Measurements from ENCODE around the gene CIITA.
"Not testable (repeated sequence)": the region's sequence is repeated elsewhere in the genome, so short reads cannot be mapped to it uniquely, and the experiment has no call there.

Gene CIITA, protein sequence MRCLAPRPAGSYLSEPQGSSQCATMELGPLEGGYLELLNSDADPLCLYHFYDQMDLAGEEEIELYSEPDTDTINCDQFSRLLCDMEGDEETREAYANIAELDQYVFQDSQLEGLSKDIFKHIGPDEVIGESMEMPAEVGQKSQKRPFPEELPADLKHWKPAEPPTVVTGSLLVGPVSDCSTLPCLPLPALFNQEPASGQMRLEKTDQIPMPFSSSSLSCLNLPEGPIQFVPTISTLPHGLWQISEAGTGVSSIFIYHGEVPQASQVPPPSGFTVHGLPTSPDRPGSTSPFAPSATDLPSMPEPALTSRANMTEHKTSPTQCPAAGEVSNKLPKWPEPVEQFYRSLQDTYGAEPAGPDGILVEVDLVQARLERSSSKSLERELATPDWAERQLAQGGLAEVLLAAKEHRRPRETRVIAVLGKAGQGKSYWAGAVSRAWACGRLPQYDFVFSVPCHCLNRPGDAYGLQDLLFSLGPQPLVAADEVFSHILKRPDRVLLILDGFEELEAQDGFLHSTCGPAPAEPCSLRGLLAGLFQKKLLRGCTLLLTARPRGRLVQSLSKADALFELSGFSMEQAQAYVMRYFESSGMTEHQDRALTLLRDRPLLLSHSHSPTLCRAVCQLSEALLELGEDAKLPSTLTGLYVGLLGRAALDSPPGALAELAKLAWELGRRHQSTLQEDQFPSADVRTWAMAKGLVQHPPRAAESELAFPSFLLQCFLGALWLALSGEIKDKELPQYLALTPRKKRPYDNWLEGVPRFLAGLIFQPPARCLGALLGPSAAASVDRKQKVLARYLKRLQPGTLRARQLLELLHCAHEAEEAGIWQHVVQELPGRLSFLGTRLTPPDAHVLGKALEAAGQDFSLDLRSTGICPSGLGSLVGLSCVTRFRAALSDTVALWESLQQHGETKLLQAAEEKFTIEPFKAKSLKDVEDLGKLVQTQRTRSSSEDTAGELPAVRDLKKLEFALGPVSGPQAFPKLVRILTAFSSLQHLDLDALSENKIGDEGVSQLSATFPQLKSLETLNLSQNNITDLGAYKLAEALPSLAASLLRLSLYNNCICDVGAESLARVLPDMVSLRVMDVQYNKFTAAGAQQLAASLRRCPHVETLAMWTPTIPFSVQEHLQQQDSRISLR

DNA sequence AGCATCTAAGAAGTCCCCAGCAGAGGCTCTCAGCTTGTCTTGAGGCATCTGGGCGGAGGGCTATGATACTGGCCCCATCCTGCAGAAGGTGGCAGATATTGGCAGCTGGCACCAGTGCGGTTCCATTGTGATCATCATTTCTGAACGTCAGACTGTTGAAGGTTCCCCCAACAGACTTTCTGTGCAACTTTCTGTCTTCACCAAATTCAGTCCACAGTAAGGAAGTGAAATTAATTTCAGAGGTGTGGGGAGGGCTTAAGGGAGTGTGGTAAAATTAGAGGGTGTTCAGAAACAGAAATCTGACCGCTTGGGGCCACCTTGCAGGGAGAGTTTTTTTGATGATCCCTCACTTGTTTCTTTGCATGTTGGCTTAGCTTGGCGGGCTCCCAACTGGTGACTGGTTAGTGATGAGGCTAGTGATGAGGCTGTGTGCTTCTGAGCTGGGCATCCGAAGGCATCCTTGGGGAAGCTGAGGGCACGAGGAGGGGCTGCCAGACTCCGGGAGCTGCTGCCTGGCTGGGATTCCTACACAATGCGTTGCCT, at the start of gene CIITA:
TSS of gene CIITA (plus strand) at position 404 of the 543 bp plus-strand sequence. CDS start at position 533, 129 bp downstream.
- DNase-seq: no peak

DNA sequence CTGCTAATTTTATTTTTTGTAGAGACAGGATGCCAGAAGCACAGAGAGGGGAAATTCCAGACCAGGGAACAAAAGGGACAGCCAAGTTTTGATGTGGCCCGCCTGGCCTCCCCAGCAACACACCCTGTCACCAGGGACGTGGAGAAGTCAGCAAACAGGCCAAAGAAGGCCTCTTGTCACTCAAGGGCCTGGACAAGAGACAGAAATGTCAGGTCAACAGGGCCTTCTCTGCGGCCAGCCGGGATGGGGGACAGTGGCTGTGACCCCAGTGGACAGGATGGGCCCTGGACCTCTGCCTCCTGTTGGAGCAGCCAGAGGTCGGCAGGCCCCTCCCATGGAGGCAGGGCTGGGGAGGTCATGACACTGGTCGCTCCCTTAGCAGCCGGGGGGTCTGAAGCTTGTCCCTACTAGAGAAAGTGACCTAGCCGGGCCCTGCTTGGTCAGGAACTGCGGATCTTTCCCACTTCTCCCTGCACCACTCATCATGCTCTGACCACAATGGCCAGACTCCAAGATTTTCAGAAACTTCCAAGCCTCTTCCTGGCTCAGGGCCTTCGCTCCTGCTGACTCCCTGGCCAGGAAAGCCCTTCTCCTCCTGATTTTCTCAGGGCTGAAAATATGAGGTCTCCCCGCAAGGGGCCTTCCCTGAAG, 49.2 kb upstream of the CIITA start:
- no peak for DNase-seq

DNA sequence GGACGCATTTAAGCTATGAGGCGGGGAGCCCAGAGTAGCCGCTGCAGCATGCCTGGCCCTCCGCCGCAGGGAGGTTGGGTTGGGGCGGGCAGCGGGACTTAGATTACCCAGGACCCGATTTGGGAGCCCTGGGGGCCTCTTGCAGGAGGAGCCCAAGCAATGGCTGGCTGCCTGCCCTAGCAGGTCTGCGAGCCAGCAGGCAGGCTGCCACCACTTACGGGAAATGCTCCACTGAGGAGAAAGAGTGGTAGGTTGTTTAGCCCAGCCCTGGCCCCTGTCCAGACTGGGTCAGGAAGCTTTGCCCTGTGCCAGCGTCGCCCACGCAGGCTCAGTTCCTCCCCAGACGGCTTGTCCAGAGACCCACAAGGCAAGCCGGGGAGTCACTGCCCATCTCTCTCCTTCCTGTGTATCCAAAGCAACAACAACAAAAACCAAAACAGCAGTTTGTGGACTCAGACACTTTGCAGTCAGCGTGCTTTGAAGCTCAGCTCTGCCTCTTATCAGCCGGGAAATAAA, 48.1 kb upstream of the CIITA start:
- no peak for DNase-seq

DNA sequence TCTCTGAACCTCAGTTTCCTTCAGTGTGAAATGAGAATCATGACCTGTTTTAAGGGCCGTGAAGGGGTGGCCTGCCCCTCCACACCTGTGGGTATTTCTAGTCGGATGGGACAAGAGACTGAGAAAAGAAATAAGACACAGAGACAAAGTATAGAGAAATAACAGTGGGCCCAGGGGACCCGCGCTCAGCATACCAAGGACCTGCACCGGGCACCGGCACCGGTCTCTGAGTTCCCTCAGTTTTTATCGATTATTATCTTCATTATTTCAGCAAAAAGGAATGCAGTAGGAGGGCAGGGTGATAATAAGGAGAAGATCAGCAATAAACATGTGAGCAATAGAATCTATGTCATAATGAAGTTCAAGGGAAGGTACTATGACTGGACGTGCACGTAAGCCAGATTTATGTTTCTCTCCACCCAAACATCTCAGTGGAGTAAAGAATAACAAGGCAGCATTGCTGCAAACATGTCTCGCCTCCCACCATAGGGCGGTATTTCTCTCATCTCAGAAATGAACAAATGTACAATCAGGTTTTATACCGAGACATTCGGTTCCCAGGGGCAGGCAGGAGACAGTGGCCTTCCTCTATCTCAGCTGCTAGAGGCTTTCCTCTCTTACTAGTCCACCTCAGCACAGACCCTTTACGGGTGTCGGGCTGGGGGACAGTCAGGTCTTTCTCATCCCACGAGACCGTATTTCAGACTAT, 47.5 kb upstream of the CIITA start:
- DNase-seq: not testable (repeated sequence)

DNA sequence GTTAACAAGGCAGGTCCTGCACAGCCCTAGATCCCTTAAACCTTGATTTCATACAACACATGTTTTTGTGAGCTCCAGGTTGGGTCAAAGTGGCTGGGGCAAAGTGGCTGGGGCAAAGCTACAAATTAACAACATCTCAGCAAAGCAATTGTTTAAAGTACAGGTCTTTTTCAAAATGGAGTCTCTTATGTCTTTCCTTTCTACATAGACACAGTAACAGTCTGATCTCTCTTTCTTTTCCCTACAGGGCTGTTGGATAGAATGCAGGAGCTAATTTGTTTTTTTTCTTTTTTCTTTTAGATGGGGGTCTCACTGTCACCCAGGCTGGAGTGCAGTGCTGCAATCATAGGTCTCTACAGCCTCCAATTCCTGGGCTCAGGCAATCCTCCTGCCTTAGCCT, 46.8 kb upstream of the CIITA start:
- not testable (repeated sequence) for DNase-seq

DNA sequence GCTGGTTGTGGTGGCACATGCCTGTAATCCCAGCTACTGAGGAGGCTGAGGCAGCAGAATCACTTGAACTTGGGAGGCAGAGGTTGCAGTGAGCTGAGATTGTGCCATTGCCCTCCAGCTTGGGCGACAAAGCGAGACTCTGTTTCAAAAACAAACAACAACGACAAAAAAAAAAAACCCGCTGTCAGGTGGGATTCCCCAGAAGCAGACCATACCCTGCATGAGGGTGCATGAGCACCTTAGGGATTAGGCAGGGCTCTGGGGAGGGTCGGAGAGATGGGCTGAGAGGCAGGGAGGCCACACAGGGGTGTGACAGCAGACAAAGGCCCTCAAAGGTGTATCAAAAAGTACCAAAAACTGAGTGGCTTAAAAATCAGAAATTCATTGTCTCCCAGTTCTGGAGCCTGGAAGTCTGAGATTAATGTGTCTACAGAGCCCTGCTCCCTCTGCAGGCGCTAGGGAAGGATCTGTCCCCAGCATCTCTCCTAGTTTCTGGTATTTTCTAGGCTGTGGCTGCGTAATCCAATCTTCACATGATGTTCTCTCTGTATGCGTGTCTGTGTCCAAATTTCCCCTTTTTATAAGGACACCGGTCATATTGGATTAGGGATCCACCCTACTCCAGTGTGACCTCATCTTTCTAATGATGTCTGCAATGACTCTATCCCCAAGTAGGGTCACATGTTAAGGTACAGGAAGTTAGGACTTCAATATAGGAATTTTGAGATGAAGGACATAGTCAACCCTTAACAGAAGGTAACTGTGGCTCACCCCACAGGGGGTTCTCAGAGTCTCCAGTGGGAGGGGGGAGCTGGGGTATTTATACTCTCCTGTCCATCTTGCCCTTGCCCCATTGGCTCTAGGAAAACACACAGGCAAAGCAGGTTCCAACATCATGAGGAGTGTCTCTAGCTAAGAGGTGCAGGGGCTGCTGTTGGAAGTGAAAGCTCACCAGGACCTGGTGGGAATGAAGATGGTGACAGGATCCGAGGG, 44.8 kb upstream of the CIITA start:
- no peak for DNase-seq

DNA sequence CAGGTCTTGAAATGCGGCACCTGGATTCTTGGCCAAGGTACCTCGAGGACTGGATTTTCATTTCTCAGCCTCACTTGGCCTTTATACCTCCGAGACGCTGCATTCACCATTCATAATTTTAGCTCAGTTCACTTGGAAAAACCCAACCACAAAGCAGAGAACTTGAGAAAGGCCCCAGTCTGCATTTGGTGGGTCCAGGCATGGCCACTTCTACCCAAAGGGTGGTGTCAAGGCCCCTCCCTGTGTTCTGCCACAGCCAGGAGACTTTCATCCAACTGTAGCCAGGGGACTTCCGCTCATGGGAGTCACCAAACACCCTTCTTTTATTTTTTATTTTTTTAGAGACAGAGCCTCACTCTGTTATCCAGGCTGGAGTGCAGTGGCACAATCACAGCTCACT, 43.7 kb upstream of the CIITA start:
- no peak for DNase-seq

DNA sequence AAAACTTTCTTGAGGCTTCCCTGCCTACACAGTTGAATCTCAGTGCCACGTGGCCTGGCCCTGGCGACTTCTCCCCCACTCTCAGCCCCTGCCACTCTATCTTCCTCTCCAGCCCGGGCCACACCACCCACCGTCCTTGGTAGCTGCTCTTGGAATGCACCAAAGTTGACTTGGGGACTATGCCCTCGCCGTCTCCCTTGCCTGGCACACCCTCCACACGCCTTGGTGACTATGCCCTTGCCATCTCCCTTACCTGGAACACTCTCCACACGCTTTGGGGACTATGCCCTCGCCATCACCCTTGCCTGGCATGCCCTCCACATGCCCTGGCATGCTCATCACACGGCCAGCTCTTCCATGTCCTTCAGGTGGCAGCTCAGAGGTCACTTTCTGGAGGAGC, 42.9 kb upstream of the CIITA start:
- no peak for DNase-seq

DNA sequence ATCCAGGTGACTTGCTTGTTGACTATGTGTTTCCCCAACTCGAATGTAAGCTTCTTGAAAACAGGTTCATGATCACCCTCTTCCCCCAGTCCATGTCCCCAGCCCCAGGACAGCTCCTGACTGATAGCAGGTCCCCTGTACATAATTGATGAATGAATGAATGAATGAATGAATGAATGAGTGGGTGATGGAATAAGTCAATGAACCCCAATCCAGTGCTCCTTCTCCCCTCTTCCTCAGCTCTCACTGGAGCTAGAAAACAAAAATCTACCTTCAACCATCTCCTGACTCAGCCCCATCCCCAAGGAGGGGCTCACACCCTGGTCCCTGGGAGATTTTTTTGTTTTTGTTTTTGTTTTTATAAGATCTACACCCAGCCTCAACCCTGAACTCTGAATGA, 42.2 kb upstream of the CIITA start:
- no peak for DNase-seq

DNA sequence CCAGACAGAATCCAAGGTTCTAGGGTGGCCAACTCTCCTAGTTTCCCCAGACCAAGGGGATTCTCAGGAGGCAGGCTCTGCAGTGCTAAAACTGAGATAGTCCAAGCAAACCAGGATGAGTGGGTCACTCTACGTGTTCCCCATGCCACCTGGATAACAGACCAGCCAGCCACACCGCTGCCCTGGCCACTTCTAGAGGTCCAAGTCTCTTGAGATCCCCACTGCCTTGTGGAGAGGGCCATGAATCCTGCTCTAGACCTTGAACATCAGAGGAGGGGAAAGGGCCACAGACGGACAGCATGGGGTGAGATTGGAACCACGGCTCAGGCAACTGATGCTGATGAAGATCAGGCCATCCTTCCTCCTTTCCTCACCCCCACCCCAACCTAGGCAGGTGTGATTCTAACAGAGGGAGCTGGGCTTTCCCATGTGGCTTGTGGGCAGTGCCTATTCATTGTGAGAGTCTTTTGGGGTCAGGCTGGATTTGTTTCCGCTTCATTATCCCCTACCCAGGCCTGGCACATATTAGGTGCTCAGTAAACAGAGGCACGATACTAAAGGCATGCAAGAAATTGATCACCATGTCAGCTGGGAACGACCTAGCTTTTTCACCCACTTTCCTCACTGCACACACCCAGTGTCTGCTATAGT, 41.6 kb upstream of the CIITA start:
- no peak for DNase-seq

DNA sequence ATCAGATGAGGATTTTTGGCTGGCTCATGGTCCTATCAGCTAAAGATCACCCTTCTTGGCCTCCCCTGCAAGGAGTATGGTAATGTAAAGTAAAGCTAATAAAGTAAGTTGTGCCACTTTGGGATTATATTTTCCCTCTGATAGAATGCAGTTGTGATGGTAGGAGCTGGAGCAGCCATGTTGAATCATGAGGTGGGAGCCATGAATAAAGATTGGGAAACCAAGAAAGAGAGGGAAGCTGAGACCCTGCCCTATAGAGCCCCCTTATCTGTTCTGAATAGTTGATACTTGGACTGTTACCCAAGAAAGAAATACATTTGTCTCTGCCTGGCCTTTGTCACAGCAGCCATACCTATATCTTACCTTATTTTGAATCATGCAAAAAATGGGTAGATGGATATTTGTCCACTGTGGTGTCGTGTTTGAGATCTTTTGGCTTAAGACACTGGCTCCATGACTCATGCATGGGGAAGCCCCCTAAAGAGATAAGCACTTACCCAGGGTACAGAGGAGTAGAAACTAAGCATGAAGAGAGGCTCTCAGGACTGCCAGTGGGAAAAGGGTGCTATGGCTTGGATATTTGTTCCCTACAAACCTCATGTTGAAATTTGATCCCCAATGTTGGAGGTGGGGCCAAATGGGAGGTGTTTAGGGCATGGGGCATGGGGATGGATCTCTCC, 40.7 kb upstream of the CIITA start:
- no peak for DNase-seq

DNA sequence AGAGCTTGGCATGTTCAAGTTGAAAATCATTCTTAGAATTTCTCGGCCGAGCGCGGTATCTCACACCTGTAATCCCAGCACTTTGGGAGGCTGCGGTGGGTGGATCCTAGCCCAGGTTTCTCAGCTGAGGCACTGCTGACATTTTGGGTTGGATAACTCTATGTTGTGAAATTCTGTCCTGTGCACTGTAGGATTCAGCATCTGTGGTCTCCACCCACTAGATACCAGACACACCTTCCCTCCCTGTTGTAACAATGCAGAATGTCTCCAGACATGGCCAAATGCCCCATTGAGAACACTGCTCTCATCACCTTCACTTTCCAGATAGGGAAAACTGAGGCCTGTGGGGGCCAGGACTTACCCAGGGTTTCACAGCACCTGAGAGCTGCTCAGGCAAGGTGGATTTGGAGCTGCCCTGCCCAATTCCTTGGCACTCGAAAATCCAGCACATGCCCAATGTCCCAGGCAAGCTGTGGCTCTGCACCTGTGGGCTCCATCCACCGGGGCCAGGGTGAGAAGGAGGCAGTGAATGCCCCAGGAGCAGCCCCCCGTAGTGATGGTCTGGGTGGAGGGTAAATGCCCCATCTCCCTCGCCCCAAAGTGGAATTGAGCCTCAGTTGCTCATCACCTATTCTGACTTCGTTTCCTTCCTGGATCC, 38.3 kb upstream of the CIITA start:
- no peak for DNase-seq

DNA sequence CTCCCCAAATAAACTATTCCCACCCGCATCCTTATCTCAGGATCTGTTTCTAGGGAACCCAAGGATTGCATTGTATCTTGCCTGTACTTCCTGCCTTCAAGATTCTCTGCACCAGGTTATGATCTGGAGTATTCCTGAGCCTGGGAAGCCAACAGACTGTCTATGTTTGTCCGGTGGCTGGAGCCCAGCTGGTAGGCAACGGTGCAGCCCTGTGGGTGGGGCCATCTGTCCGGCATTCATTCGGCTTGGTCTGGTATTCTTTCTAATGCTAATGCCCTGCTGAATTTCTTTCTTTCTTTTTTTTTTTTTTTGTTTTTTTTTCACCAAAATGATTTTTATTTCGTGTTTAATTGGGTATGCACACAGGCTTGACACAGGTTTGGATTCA, 37.7 kb upstream of the CIITA start:
- DNase-seq: no peak

DNA sequence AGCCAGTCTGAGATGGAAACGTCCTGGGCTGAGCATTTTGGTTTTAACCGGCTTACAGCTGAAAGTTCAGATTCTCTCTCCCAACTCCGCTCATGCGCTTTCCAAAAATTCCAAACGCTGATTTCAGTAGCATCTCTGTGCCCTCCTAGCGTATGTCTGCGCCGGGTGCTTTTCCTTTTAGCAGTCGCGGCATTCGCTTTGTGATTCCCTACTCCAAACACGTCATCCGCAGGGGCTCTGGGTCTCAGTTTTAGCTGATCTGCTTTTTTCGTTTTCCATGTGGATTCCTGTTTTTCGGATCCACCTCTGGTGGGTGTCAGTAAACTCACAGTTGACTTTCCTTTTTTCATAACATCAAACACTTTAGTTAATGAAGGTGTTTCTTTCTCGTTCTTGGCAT, 36.3 kb upstream of the CIITA start:
- no peak for DNase-seq

DNA sequence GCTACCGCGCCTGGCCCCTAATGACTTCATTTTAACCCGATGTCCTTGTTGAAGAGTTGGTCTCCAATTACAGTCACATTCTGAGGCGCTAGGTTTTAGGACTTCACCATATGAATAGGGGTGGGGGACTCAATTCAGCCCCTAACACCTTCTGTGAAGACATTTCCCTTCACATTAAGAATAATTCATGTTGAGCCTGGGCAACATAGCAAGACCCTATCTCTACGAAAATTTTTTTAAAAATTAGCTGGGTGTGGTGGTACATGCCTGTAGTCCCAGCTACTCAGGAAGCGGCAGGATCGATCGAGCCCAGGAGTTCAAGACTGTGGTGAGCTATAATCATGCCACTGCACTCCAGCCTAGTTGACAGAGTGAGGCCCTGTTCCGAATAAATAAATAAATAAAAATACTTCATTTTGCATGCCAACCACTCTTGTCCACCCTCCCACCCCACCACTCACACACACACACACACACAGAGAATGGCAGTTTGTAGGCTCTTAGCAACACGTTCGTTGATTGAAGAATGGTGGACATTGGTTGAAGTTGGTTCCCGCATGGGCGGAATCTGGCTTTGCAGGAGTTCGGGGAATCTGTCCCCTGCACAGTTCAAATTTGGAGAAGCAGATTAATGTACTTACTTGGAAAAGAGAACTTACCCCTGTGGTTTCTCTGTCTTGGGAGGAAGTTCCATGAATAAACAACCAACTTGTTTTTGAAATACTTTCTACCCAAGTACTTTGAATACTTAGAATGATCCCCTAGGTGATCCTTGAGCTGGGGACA, 30.6 kb upstream of the CIITA start:
- no peak for DNase-seq

DNA sequence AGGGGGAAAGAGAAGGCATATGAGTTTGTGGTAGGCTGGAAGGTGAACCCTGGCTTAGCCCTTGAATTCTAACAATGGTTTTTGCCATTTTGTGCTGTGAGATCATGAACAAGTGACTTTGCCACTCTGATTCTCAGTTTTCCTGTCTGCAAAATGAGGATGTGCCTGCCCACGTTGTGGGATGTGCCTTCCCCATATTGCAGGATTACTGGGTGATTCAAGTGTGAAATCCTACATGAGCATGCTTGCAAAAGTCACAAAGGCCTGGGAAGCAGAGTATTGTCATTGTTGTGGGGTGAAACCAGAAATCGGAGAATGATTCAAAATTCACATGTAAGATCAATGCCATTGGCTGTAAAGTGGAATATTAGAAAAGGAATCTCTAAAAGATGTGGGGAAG, 29.8 kb upstream of the CIITA start:
- no peak for DNase-seq

DNA sequence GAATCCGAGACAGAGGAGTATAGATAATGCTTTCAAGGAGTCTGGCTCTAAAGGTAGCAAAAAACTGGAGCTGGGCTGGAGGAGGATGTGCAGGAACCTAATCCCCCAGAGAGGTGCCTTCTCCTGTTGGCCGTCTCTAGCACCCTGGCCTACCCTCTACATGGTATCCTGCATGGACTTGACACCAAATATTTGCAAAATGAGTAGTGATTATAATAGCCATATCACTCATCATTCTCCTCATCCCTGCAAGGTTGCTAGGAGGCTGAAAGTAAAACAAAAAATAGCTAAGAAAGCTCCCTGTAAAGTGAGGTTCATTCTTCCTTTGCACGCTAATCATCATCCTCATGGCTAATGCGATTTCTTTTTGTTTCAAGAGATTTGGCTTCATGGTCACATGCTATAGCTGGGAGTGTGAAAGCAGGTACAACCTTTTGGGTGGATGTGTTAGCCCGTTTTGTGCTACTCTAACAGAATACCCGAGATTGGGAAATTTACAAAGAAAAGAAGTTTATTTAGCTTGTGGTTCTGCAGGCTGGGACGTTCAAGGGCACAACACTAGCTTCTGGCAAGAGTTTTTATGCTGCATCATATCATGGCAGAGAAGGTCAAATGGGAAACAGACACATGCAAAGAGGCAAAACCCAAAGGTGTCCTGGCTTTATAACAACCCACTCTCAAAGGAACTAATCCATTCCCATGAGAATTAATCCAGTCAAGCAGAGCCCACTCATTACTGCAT, 27.1 kb upstream of the CIITA start:
- DNase-seq: no peak

Data from NCI-H1417 (cell line).